GM12878 (cell line): ENCODE measurements around the gene C1orf74. TPM values are rescaled to one million over a fixed set of nuclear protein-coding genes. Genes with fewer than 3 reads are reported as not detected.

Source experiments
- ATAC-seq: fragments of 200-7000 bp; cut with Tn5 transposase; 3 replicates; pipeline ENCODE4 v1.9.1; 2020; ENCODE audit warnings: mild to moderate bottlenecking, moderate library complexity
- BruUV-seq: library from RNA; stranded (reverse); fragments of 400-500 nt; replicated peaks from 2 replicates; lab custom pipeline; 2021; lab: Mats Ljungman, UMichigan
- CTCF ChIA-PET: fragments of 300-600 bp; sonication (Branson Sonifier 250); formaldehyde crosslinking; extraction: SDS; loops from one replicate; lab custom pipeline; 2021; ENCODE audit warnings: inconsistent platforms; lab: Yijun Ruan, JAX
- POLR2A ChIA-PET: fragments of 350-600 bp; formaldehyde crosslinking; extraction: SDS; loops from one replicate; lab custom pipeline; 2021; ENCODE audit warnings: inconsistent platforms; lab: Charles Lee
- RAD21 ChIA-PET: fragments of 300-600 bp; sonication (Branson Sonifier 250); formaldehyde crosslinking; loops from one replicate; lab custom pipeline; 2023; ENCODE audit warnings: antibody characterized with exemption; ENCODE audit not compliant: unreplicated experiment; lab: Charles Lee
- SMC1A ChIA-PET: fragments of 300-600 bp; sonication (Branson Sonifier 250); formaldehyde crosslinking; loops from one replicate; lab custom pipeline; 2023; ENCODE audit not compliant: unreplicated experiment, uncharacterized antibody; lab: Charles Lee
- DNase-seq: peaks from one replicate; pipeline ENCODE4 v3.0.0-alpha.2; 2011; ENCODE audit warnings: low read depth, low spot score
- FAIRE-seq: peaks from 3 replicates; lab custom pipeline; 2011; peaks lifted over from hg19 to GRCh38; lab: Jason Lieb, UNC
- H2AFZ ChIP-seq: 2 replicates; pipeline ENCODE4 v1.6.0; 2011; ENCODE audit warnings: low read depth, low read length, control low read depth; ENCODE audit not compliant: control insufficient read depth
- H3K27ac ChIP-seq: 2 replicates; pipeline ENCODE4 v1.5.1; 2011; ENCODE audit warnings: control low read depth; ENCODE audit not compliant: control insufficient read depth, insufficient read depth
- H3K27me3 ChIP-seq, 2 experiments: replicated peaks in 1 of 2; 2 replicates each; pipeline versions ENCODE4 v1.6.0 to v1.6.1; 2011; ENCODE audit warnings: low read length in 1 of 2; ENCODE audit not compliant: control insufficient read depth in 2 of 2, insufficient read depth in 2 of 2
- H3K36me3 ChIP-seq, 2 experiments: 2 replicates each; pipeline ENCODE4 v1.5.1; 2011; ENCODE audit warnings: low read length in 1 of 2; ENCODE audit not compliant: control insufficient read depth in 2 of 2, insufficient read depth in 2 of 2
- H3K4me1 ChIP-seq: 2 replicates; pipeline ENCODE4 v1.6.1; 2011; ENCODE audit warnings: mild to moderate bottlenecking, low read length, moderate library complexity, mixed read lengths; ENCODE audit not compliant: control insufficient read depth, insufficient read depth
- H3K4me2 ChIP-seq: 2 replicates; pipeline ENCODE4 v1.6.0; 2011; ENCODE audit warnings: control low read depth; ENCODE audit not compliant: control insufficient read depth, insufficient read depth
- H3K4me3 ChIP-seq: fragments of 200-600 bp; sonication (generic); 2 replicates; pipeline ENCODE4 v1.5.1; 2016
- H3K79me2 ChIP-seq: 2 replicates; pipeline ENCODE4 v1.6.0; 2011; ENCODE audit warnings: low read length; ENCODE audit not compliant: control insufficient read depth, insufficient read depth
- H3K9ac ChIP-seq: 2 replicates; pipeline ENCODE4 v1.8.0; 2011; ENCODE audit warnings: low read length, control low read depth, mixed read lengths; ENCODE audit not compliant: control insufficient read depth, insufficient read depth
- H3K9me3 ChIP-seq: replicated peaks from 3 replicates; pipeline ENCODE4 v1.5.1; 2011; ENCODE audit warnings: mild to moderate bottlenecking, low read length; ENCODE audit not compliant: control insufficient read depth, insufficient read depth
- H4K20me1 ChIP-seq: 2 replicates; pipeline ENCODE4 v1.6.0; 2011; ENCODE audit not compliant: control insufficient read depth, insufficient read depth
- BCL3 ChIP-seq: IDR thresholded peaks from 2 replicates; pipeline ENCODE4 v1.6.1; 2011; ENCODE audit warnings: borderline replicate concordance, low read depth, mild to moderate bottlenecking, moderate library complexity, low read length; ENCODE audit not compliant: insufficient read depth, poor library complexity, severe bottlenecking
- CREB1 ChIP-seq: IDR thresholded peaks from 2 replicates; pipeline ENCODE4 v1.6.1; 2012; ENCODE audit warnings: low read depth, mild to moderate bottlenecking, inconsistent platforms
- FOXM1 ChIP-seq: IDR thresholded peaks from 2 replicates; pipeline ENCODE4 v1.6.1; 2012; ENCODE audit warnings: low read depth, mild to moderate bottlenecking, inconsistent platforms, low read length, moderate library complexity
- NFYA ChIP-seq: IDR thresholded peaks from 2 replicates; pipeline ENCODE4 v1.6.1; 2011; ENCODE audit warnings: low read depth, mild to moderate bottlenecking, low read length, improper control_type of control experiment, borderline replicate concordance
- NR2F1 ChIP-seq: fragments of 450-650 bp; conservative IDR thresholded peaks from 2 replicates; pipeline ENCODE4 v1.6.1; 2017; ENCODE audit warnings: mild to moderate bottlenecking
- POLR2AphosphoS2 ChIP-seq: IDR thresholded peaks from 2 replicates; pipeline ENCODE4 v1.6.1; 2011; ENCODE audit warnings: low read depth, mild to moderate bottlenecking, low read length, improper control_type of control experiment, moderate library complexity
- POU2F2 ChIP-seq: IDR thresholded peaks from 3 replicates; pipeline ENCODE4 v1.6.1; 2011; ENCODE audit warnings: low read depth, mild to moderate bottlenecking, low read length, borderline replicate concordance
- RB1 ChIP-seq: fragments of 450-650 bp; formaldehyde crosslinking; IDR thresholded peaks from 2 replicates; pipeline ENCODE4 v1.6.1; 2017; ENCODE audit warnings: mild to moderate bottlenecking, borderline replicate concordance
- RCOR1 ChIP-seq: conservative IDR thresholded peaks from 2 replicates; pipeline ENCODE4 v1.6.1; 2012; ENCODE audit warnings: low read depth, low read length, improper control_type of control experiment
- RELB ChIP-seq: fragments of 450-650 bp; IDR thresholded peaks from 2 replicates; pipeline ENCODE4 v1.6.1; 2017; ENCODE audit warnings: low read depth, mild to moderate bottlenecking, moderate library complexity
- RUNX3 ChIP-seq: IDR thresholded peaks from 2 replicates; pipeline ENCODE4 v1.6.1; 2012; ENCODE audit warnings: low read length, inconsistent platforms
- SMAD5 ChIP-seq: IDR thresholded peaks from 2 replicates; pipeline ENCODE4 v1.6.1; 2016; ENCODE audit warnings: antibody characterized with exemption, low read depth
- SREBF2 ChIP-seq: IDR thresholded peaks from 2 replicates; pipeline ENCODE4 v1.6.1; 2012; ENCODE audit warnings: mild to moderate bottlenecking, low read length
- WGBS: methylation state at CpG from one replicate; pipeline ENCODE4 v1.1.6; 2016; ENCODE audit warnings: low lambda C conversion rate; ENCODE audit not compliant: insufficient replicate concordance, insufficient coverage; ENCODE audit errors: missing lambda C conversion rate; 5-methylcytosine and 5-hydroxymethylcytosine counted together
- in situ Hi-C: fragments of 300-500 bp; cut with MboI; formaldehyde crosslinking; loops from 9 replicates; pipeline ENCODE4 v1.14.3; 2018; ENCODE audit warnings: mixed read lengths
- intact Hi-C: fragments of 100-400 bp; cut with micrococcal nuclease; formaldehyde crosslinking; loops from one replicate; pipeline ENCODE4 v1.14.2; 2022; ENCODE audit not compliant: unreplicated experiment
- polyA plus RNA-seq, 11 experiments: library from polyadenylated mRNA; depleted of rRNA in 4 of 11; unstranded in 6 of 11; stranded (reverse) in 5 of 11; fragments of >200 nt; fragmentation: Nextera tagmentation in 4 of 11; fragmentation: Illumina TruSeq in 1 of 11; extraction: Ambion mirVana in 4 of 11; extraction: Trizol in 1 of 11; gene quantifications; 1 replicate in 1 of 11; 2 replicates in 10 of 11; pipeline versions ENCODE4 v1.2.1 to v1.2.3, GENCODE V29; 2011 to 2016; ENCODE audit warnings: inconsistent platforms in 2 of 11, missing spikeins in 2 of 11, low read depth in 1 of 11
- total RNA-seq, 4 experiments: library from RNA; depleted of rRNA in 3 of 4; stranded (reverse); fragments of >200 nt in 3 of 4; fragmentation: Illumina TruSeq in 1 of 4; extraction: Trizol in 1 of 4; gene quantifications; 2 replicates each; pipeline versions ENCODE4 v1.2.1 to v1.2.3, GENCODE V29; 2013 to 2021
- TF ChIP-seq, protein P1 (sequence below): IDR thresholded peaks from 2 replicates; pipeline ENCODE4 v1.6.1; 2012; ENCODE audit warnings: mild to moderate bottlenecking, low read depth, low read length
- TF ChIP-seq, protein P2 (sequence below): fragments of 450-650 bp; IDR thresholded peaks from 2 replicates; pipeline ENCODE4 v1.6.1; 2018; ENCODE audit warnings: borderline replicate concordance, mild to moderate bottlenecking; ENCODE audit not compliant: partially characterized antibody

C1orf74 gene
- total and polyA plus RNA-seq, 10 of the 15 experiments (the other 5 are each of a cell fraction or from before 2014, with no cell fraction given): 3.1 to 5.5 (median 3.6) TPM

- H3K27me3 ChIP-seq: no peaks in the 10 kb centered on the region
- no peaks in the 10 kb centered on the region for H4K20me1 ChIP-seq
- FAIRE-seq (no peak), DNase-seq (no peak), ATAC-seq (no peak)
- H3K9me3 ChIP-seq: no peaks in the 10 kb centered on the region
- no peak overlapping the region for H3K4me3 ChIP-seq
- ChIA-PET CTCF (interaction anchor here (1.3 to 3.0 kb wide), 6 partner anchors 8 to 139 kb away, joined by 3 to 36 read pairs (median 6); no protein-coding TSS in a partner anchor), SMC1A (interaction anchor here (1.2 to 2.9 kb wide), 11 partner anchors 9 to 130 kb away, joined by 4 to 14 read pairs (median 4); no protein-coding TSS in a partner anchor), RAD21 (interaction anchor here (0.8 to 2.1 kb wide), 6 partner anchors 9 to 139 kb away, joined by 3 to 8 read pairs (median 4); no protein-coding TSS in a partner anchor), POLR2A (no interaction called here)
- H3K36me3 ChIP-seq: no peaks in the 10 kb centered on the region
- H3K4me1 ChIP-seq: no peaks in the 10 kb centered on the region; the same call in 1 of the 2 replicates
- H3K4me2 ChIP-seq: no peak overlapping the region
- no TSS peak for BruUV-seq
- intact Hi-C loops: no loop called here
- WGBS: 11% methylated on average over 3 of the region's 3 CpGs
- in situ Hi-C loops: no loop called here
- H3K79me2 ChIP-seq: no peaks in the 10 kb centered on the region
- no peak overlapping the region for H2AFZ ChIP-seq
- no peak overlapping the region for H3K27ac ChIP-seq
- no peak overlapping the region for H3K9ac ChIP-seq
- TF ChIP-seq POLR2AphosphoS2 (no peak), RB1 (no peak), NR2F1 (no peak), BCL3 (no peak), RUNX3 (no peak), POU2F2 (no peak), NFYA (no peak), SMAD5 (no peak), RCOR1 (no peak), RELB (no peak), SREBF2 (no peak), FOXM1 (no peak), CREB1 (no peak)
- TF ChIP-seq, protein P1, sequence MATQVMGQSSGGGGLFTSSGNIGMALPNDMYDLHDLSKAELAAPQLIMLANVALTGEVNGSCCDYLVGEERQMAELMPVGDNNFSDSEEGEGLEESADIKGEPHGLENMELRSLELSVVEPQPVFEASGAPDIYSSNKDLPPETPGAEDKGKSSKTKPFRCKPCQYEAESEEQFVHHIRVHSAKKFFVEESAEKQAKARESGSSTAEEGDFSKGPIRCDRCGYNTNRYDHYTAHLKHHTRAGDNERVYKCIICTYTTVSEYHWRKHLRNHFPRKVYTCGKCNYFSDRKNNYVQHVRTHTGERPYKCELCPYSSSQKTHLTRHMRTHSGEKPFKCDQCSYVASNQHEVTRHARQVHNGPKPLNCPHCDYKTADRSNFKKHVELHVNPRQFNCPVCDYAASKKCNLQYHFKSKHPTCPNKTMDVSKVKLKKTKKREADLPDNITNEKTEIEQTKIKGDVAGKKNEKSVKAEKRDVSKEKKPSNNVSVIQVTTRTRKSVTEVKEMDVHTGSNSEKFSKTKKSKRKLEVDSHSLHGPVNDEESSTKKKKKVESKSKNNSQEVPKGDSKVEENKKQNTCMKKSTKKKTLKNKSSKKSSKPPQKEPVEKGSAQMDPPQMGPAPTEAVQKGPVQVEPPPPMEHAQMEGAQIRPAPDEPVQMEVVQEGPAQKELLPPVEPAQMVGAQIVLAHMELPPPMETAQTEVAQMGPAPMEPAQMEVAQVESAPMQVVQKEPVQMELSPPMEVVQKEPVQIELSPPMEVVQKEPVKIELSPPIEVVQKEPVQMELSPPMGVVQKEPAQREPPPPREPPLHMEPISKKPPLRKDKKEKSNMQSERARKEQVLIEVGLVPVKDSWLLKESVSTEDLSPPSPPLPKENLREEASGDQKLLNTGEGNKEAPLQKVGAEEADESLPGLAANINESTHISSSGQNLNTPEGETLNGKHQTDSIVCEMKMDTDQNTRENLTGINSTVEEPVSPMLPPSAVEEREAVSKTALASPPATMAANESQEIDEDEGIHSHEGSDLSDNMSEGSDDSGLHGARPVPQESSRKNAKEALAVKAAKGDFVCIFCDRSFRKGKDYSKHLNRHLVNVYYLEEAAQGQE: no peak
- TF ChIP-seq, protein P2, sequence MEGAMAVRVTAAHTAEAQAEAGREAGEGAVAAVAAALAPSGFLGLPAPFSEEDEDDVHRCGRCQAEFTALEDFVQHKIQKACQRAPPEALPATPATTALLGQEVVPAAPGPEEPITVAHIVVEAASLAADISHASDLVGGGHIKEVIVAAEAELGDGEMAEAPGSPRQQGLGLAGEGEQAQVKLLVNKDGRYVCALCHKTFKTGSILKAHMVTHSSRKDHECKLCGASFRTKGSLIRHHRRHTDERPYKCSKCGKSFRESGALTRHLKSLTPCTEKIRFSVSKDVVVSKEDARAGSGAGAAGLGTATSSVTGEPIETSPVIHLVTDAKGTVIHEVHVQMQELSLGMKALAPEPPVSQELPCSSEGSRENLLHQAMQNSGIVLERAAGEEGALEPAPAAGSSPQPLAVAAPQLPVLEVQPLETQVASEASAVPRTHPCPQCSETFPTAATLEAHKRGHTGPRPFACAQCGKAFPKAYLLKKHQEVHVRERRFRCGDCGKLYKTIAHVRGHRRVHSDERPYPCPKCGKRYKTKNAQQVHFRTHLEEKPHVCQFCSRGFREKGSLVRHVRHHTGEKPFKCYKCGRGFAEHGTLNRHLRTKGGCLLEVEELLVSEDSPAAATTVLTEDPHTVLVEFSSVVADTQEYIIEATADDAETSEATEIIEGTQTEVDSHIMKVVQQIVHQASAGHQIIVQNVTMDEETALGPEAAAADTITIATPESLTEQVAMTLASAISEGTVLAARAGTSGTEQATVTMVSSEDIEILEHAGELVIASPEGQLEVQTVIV: no peak
Measured at GRCh38 chr1:209736490-209737117, 47.8 kb downstream of the C1orf74 start.
